ENCODE results near the gene NDUFV1.
"Not testable (repeated sequence)": the region's sequence is repeated elsewhere in the genome, so short reads cannot be mapped to it uniquely, and the experiment has no call there.

Gene NDUFV1

GRCh38 chr11:67657300-67657699, 50.6 kb downstream of the NDUFV1 start:
- no peak for DNase-seq (ENCODE audit: low read depth)

- DNase-seq (ENCODE audit: low read depth) = not testable (repeated sequence)
Observed at GRCh38 chr11:67659651-67660165, 53.0 kb downstream of the NDUFV1 start.

GRCh38 chr11:67660752-67661151, 54.0 kb downstream of the NDUFV1 start:
- not testable (repeated sequence) for DNase-seq (ENCODE audit: low read depth)
